ENCODE results near the gene SEPTIN11.

DNA sequence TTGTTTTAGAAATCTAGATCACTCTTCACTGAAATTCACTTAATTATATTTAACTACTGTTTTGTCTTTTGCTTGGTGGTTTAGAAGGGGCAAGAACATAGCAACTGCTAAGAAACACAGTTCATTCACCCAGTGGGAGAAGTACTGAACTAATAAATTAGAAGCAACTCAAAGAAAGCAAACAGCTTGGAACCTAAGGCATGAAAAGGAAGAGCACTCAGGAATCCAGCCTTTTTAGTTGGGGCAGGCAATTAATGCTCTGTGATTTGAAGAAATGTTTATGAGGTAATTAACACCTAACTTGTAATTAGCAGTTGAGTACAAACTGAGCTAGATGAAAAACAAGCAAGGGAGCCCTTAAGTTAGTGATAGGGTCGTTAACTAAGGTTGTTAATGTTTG lies 22.8 kb downstream of the SEPTIN11 start:
- TF ChIP-seq POLR2A (IDR thresholded peaks at IDR 0.05), result no peak
- TF ChIP-seq, protein P1, sequence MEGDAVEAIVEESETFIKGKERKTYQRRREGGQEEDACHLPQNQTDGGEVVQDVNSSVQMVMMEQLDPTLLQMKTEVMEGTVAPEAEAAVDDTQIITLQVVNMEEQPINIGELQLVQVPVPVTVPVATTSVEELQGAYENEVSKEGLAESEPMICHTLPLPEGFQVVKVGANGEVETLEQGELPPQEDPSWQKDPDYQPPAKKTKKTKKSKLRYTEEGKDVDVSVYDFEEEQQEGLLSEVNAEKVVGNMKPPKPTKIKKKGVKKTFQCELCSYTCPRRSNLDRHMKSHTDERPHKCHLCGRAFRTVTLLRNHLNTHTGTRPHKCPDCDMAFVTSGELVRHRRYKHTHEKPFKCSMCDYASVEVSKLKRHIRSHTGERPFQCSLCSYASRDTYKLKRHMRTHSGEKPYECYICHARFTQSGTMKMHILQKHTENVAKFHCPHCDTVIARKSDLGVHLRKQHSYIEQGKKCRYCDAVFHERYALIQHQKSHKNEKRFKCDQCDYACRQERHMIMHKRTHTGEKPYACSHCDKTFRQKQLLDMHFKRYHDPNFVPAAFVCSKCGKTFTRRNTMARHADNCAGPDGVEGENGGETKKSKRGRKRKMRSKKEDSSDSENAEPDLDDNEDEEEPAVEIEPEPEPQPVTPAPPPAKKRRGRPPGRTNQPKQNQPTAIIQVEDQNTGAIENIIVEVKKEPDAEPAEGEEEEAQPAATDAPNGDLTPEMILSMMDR (IDR thresholded peaks at IDR 0.05), result no peak

All from testis (tissue), 2 donors.